Liver (tissue), 9 donors: ENCODE measurements around the gene KCTD19. TPM values are rescaled to one million over a fixed set of nuclear protein-coding genes. Genes with fewer than 3 reads are reported as not detected.

ENCODE experiments used
- DNase-seq: peaks from one replicate; pipeline ENCODE4 v3.0.0-alpha.2; 2017; ENCODE audit warnings: low spot score
- H3K27ac ChIP-seq, 2 donors: one replicate each; pipeline ENCODE4 v1.7.0; 2013; ENCODE audit warnings: inconsistent platforms in 2 of 2, low read length in 2 of 2, control low read depth in 1 of 2, low read depth in 1 of 2, mild to moderate bottlenecking in 1 of 2
- H3K27me3 ChIP-seq, 4 donors: one replicate each; pipeline versions ENCODE4 v1.6.1 to v1.7.0; 2013; ENCODE audit warnings: low read length in 3 of 4, inconsistent platforms in 1 of 4, mild to moderate bottlenecking in 1 of 4, moderate library complexity in 1 of 4; ENCODE audit not compliant: control insufficient read depth in 4 of 4, insufficient read depth in 4 of 4
- H3K36me3 ChIP-seq, 4 donors: one replicate each; pipeline versions ENCODE4 v1.6.1 to v1.7.0; 2013; ENCODE audit warnings: low read length in 3 of 4, mild to moderate bottlenecking in 3 of 4, low read depth in 1 of 4, moderate library complexity in 1 of 4; ENCODE audit not compliant: control insufficient read depth in 4 of 4, insufficient read depth in 3 of 4
- H3K4me1 ChIP-seq, 4 donors: one replicate each; pipeline versions ENCODE4 v1.6.1 to v1.7.0; 2013; ENCODE audit warnings: low read length in 3 of 4, mild to moderate bottlenecking in 3 of 4, moderate library complexity in 1 of 4; ENCODE audit not compliant: control insufficient read depth in 4 of 4, insufficient read depth in 4 of 4
- H3K4me3 ChIP-seq, 3 donors: one replicate each; pipeline versions ENCODE4 v1.6.1 to v1.7.0; 2013; ENCODE audit warnings: low read length in 3 of 3, control low read depth in 1 of 3, low read depth in 1 of 3, mild to moderate bottlenecking in 1 of 3
- H3K9ac ChIP-seq, 2 donors: one replicate each; pipeline ENCODE4 v1.7.0; 2013; ENCODE audit warnings: low read length in 2 of 2, mild to moderate bottlenecking in 2 of 2, moderate library complexity in 2 of 2, control low read depth in 1 of 2, low read depth in 1 of 2
- H3K9me3 ChIP-seq, 4 donors: one replicate each; pipeline versions ENCODE4 v1.6.1 to v1.7.0; 2013; ENCODE audit warnings: low read length in 3 of 4; ENCODE audit not compliant: control insufficient read depth in 4 of 4
- EGR1 ChIP-seq, 2 donors: IDR thresholded peaks; 2 replicates each; pipeline ENCODE4 v1.6.1; 2016 to 2018; ENCODE audit warnings: antibody characterized with exemption in 2 of 2, low read depth in 2 of 2
- FOXA1 ChIP-seq: IDR thresholded peaks from 2 replicates; pipeline ENCODE4 v1.6.1; 2016; ENCODE audit warnings: antibody characterized with exemption
- FOXA2 ChIP-seq: IDR thresholded peaks from 2 replicates; pipeline ENCODE4 v1.6.1; 2016; ENCODE audit warnings: antibody characterized with exemption
- GABPA ChIP-seq, 2 donors: IDR thresholded peaks in 1 of 2; conservative IDR thresholded peaks in 1 of 2; 2 replicates each; pipeline ENCODE4 v1.6.1; 2016; ENCODE audit warnings: antibody characterized with exemption in 2 of 2, mild to moderate bottlenecking in 1 of 2, moderate library complexity in 1 of 2
- HNF4A ChIP-seq, 2 donors: conservative IDR thresholded peaks; 2 replicates each; pipeline ENCODE4 v1.6.1; 2016; ENCODE audit warnings: antibody characterized with exemption in 2 of 2, mild to moderate bottlenecking in 2 of 2
- HNF4G ChIP-seq: IDR thresholded peaks from 2 replicates; pipeline ENCODE4 v1.6.1; 2016; ENCODE audit warnings: antibody characterized with exemption
- JUND ChIP-seq, 2 donors: IDR thresholded peaks; 2 replicates each; pipeline ENCODE4 v1.6.1; 2016; ENCODE audit warnings: antibody characterized with exemption in 2 of 2
- RAD21 ChIP-seq, 2 donors: IDR thresholded peaks; 2 replicates each; pipeline ENCODE4 v1.6.1; 2016; ENCODE audit warnings: antibody characterized with exemption in 2 of 2, mild to moderate bottlenecking in 2 of 2
- RXRA ChIP-seq, 2 donors: IDR thresholded peaks; 2 replicates each; pipeline ENCODE4 v1.6.1; 2017 to 2018; ENCODE audit warnings: antibody characterized with exemption in 2 of 2, mild to moderate bottlenecking in 1 of 2
- SP1 ChIP-seq: IDR thresholded peaks from 2 replicates; pipeline ENCODE4 v1.6.1; 2018; ENCODE audit warnings: antibody characterized with exemption, mild to moderate bottlenecking
- TAF1 ChIP-seq: conservative IDR thresholded peaks from 2 replicates; pipeline ENCODE4 v1.6.1; 2016; ENCODE audit warnings: antibody characterized with exemption, mild to moderate bottlenecking
- WGBS: extraction: QIAGEN DNeasy Blood & Tissue Kit; methylation state at CpG from one replicate; pipeline ENCODE4 v1.1.7; 2013; 5-methylcytosine and 5-hydroxymethylcytosine counted together
- polyA plus RNA-seq, 2 donors: library from polyadenylated mRNA; stranded (reverse) in 1 of 2; unstranded in 1 of 2; fragments of 200-250 nt in 1 of 2; fragments of >200 nt in 1 of 2; fragmentation: Nextera tagmentation in 1 of 2; extraction: Ambion mirVana in 1 of 2; gene quantifications; one replicate each; pipeline versions ENCODE4 v1.2.1 to v1.2.3, GENCODE V29; 2013 to 2015
- total RNA-seq, 2 donors: library from RNA; depleted of rRNA; stranded (reverse); fragments of >200 nt; gene quantifications; one replicate each; pipeline ENCODE4 v1.2.3, GENCODE V29; 2014
- TF ChIP-seq, protein P1 (sequence below): fragments of 150-350 bp; IDR thresholded peaks from 2 replicates; pipeline ENCODE4 v1.5.1; 2017; ENCODE audit warnings: improper control_type of control experiment, low read depth, low read length; ENCODE audit not compliant: missing input control
- TF ChIP-seq, protein P2 (sequence below): IDR thresholded peaks from 2 replicates; pipeline ENCODE4 v1.6.1; 2016; ENCODE audit warnings: antibody characterized with exemption
- TF ChIP-seq, protein P3 (sequence below): IDR thresholded peaks from 2 replicates; pipeline ENCODE4 v1.6.1; 2016; ENCODE audit warnings: antibody characterized with exemption, mild to moderate bottlenecking
- donor health status: healthy.
- donor health status: healthy.
- donor health status: healthy.
- donor health status: healthy.
- donor health status: healthy.

Gene KCTD19
- total and polyA plus RNA-seq, 4 donors, result 0.28 TPM; not detected in 3

DNA sequence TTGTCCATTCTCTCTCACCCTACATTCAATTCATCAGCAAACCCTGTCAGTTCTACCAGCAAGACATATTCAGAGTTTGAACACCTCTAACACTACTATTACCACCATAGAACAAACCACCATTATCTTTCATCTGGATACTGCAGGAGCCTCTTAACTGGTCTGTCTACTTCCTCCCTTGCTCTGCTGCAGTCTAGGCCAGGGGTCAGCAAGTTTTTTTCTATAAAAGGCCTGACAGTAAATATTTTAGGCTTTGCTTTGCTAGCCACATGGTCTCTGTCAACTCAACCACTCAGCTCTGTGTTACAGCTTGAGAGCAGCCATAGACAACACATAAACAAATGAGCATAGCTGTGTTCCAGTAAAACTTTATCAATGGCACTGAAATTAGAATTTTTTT, 13.8 kb downstream of the KCTD19 start (continued):
- TF ChIP-seq, protein P1, sequence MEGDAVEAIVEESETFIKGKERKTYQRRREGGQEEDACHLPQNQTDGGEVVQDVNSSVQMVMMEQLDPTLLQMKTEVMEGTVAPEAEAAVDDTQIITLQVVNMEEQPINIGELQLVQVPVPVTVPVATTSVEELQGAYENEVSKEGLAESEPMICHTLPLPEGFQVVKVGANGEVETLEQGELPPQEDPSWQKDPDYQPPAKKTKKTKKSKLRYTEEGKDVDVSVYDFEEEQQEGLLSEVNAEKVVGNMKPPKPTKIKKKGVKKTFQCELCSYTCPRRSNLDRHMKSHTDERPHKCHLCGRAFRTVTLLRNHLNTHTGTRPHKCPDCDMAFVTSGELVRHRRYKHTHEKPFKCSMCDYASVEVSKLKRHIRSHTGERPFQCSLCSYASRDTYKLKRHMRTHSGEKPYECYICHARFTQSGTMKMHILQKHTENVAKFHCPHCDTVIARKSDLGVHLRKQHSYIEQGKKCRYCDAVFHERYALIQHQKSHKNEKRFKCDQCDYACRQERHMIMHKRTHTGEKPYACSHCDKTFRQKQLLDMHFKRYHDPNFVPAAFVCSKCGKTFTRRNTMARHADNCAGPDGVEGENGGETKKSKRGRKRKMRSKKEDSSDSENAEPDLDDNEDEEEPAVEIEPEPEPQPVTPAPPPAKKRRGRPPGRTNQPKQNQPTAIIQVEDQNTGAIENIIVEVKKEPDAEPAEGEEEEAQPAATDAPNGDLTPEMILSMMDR, result no peak
- TF ChIP-seq, protein P2, sequence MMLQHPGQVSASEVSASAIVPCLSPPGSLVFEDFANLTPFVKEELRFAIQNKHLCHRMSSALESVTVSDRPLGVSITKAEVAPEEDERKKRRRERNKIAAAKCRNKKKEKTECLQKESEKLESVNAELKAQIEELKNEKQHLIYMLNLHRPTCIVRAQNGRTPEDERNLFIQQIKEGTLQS, result no peak
- TF ChIP-seq EGR1 (IDR thresholded peaks at IDR 0.05; ENCODE audit: low read depth in 2 of 2) (no peak), FOXA1 (no peak), GABPA (IDR thresholded peaks at IDR 0.05 in 1 of 2, conservative IDR thresholded peaks at IDR 0.05 in 1 of 2) (no peak), RAD21 (IDR thresholded peaks at IDR 0.05) (no peak), HNF4A (conservative IDR thresholded peaks at IDR 0.05) (no peak), SP1 (no peak), TAF1 (no peak), FOXA2 (no peak)

DNA sequence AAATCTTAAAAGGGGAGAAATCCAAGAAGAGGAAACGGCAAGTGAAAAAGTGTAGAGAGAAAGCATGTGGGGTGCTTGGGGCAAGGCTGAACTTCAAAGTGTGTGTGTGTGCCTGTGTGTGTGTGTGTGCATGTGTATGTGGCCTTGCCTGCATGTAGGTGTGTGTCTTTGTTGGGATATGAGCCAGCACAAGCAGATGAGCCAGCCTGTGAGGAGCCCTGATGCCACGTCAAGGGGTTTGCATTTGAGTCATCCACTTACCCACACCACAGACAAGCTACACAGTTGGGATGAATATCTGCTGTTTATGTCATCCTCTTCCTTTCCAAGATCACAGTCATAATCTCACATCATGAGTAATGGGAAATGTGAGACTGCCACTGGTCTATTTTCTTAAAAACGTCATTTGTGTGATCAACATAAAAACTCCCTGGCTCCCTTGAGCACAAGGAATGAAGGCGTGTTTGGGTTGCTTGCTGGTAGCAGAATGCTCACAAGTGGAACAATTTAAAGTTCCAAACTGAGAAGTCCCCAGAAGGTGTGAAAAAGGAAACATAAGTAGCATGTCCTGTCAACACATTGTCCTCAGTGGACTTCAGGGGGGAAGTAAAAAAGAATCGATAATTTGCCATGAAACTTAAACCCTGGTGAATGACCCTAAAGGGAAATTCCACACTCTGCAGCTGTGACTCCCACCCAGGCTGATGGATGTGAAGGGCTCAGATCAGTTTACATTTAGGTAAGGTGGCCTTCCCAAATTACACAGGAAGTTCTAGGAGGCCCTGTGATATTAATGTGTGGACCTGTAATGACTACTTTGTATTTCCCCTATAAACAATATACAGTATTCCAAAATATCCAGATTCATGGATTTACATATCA, 14.7 kb downstream of the KCTD19 start:
- TF ChIP-seq HNF4G (no peak), FOXA1 (no peak), HNF4A (conservative IDR thresholded peaks at IDR 0.05) (no peak), RXRA (IDR thresholded peaks at IDR 0.05) (no peak), JUND (IDR thresholded peaks at IDR 0.05) (no peak)
- TF ChIP-seq, protein P3, sequence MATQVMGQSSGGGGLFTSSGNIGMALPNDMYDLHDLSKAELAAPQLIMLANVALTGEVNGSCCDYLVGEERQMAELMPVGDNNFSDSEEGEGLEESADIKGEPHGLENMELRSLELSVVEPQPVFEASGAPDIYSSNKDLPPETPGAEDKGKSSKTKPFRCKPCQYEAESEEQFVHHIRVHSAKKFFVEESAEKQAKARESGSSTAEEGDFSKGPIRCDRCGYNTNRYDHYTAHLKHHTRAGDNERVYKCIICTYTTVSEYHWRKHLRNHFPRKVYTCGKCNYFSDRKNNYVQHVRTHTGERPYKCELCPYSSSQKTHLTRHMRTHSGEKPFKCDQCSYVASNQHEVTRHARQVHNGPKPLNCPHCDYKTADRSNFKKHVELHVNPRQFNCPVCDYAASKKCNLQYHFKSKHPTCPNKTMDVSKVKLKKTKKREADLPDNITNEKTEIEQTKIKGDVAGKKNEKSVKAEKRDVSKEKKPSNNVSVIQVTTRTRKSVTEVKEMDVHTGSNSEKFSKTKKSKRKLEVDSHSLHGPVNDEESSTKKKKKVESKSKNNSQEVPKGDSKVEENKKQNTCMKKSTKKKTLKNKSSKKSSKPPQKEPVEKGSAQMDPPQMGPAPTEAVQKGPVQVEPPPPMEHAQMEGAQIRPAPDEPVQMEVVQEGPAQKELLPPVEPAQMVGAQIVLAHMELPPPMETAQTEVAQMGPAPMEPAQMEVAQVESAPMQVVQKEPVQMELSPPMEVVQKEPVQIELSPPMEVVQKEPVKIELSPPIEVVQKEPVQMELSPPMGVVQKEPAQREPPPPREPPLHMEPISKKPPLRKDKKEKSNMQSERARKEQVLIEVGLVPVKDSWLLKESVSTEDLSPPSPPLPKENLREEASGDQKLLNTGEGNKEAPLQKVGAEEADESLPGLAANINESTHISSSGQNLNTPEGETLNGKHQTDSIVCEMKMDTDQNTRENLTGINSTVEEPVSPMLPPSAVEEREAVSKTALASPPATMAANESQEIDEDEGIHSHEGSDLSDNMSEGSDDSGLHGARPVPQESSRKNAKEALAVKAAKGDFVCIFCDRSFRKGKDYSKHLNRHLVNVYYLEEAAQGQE, result no peak
- TF ChIP-seq, protein P2, result no peak
- TF ChIP-seq, protein P1, result no peak
- Histone ChIP-seq H3K9ac (no peak overlapping the region), H3K36me3 (no peaks in the 10 kb centered on the region), H3K4me1 (no peaks in the 10 kb centered on the region), H3K27ac (no peak overlapping the region), H3K4me3 (no peak overlapping the region), H3K9me3 (no peaks in the 10 kb centered on the region), H3K27me3 (no peaks in the 10 kb centered on the region)
- 74% methylated on average over 5 of the region's 5 CpGs for WGBS
- no peak for DNase-seq
